Erythroblast (primary cell): ENCODE measurements around the gene CALHM2.

Source experiments
- GATA1 ChIP-seq: IDR thresholded peaks from 2 replicates; pipeline ENCODE4 v1.6.1; 2011; ENCODE audit warnings: low read depth, mild to moderate bottlenecking, control low read depth, low read length, moderate library complexity
- POLR2A ChIP-seq: IDR thresholded peaks from 2 replicates; pipeline ENCODE4 v1.6.1; 2011; ENCODE audit warnings: mild to moderate bottlenecking, low read length

- TF ChIP-seq POLR2A (no peak), GATA1 (no peak)
These were observed 35.6 kb downstream of the CALHM2 start for GRCh38 chr10:103416436-103417147.
